GM06990 (cell line): ENCODE measurements around the gene NCKAP5L.

ENCODE experiments used
- DNase-seq: peaks from one replicate; pipeline ENCODE4 v3.0.0-alpha.2; 2011; ENCODE audit not compliant: insufficient read length; ENCODE audit errors: extremely low read depth
- H3K27me3 ChIP-seq: replicated peaks from 2 replicates; pipeline ENCODE4 v1.6.0; 2011; ENCODE audit warnings: low read length; ENCODE audit not compliant: control insufficient read depth, insufficient read depth
- H3K36me3 ChIP-seq: 2 replicates; pipeline ENCODE4 v1.5.1; 2011; ENCODE audit warnings: low read length; ENCODE audit not compliant: control insufficient read depth, insufficient read depth
- H3K4me3 ChIP-seq: replicated peaks from 2 replicates; pipeline ENCODE4 v1.5.1; 2011; ENCODE audit warnings: low read depth, mild to moderate bottlenecking, control low read depth, low read length
- CTCF ChIP-seq: IDR thresholded peaks from 2 replicates; pipeline ENCODE4 v1.5.1; 2011; ENCODE audit warnings: low read length, control low read depth, mild to moderate bottlenecking, inconsistent platforms; ENCODE audit not compliant: insufficient read depth, poor library complexity, severe bottlenecking

Gene NCKAP5L

GRCh38 chr12:49854976-49855375 lies 26.8 kb upstream of the NCKAP5L start:
- Histone ChIP-seq H3K4me3 (no peak overlapping the region), H3K27me3 (no peaks in the 10 kb centered on the region), H3K36me3 (no peaks in the 10 kb centered on the region)
- no peak for TF ChIP-seq CTCF
- no peak for DNase-seq

- TF ChIP-seq CTCF, result no peak
- no peak for DNase-seq
- Histone ChIP-seq H3K27me3 (no peaks in the 10 kb centered on the region), H3K4me3 (no peak overlapping the region), H3K36me3 (no peaks in the 10 kb centered on the region)
Measured at GRCh38 chr12:49853671-49854070, 25.5 kb upstream of the NCKAP5L start.

- Histone ChIP-seq H3K36me3 (no peaks in the 10 kb centered on the region), H3K27me3 (no peaks in the 10 kb centered on the region), H3K4me3 (no peak overlapping the region)
- no peak for DNase-seq
- no peak for TF ChIP-seq CTCF
Measured at GRCh38 chr12:49847161-49847560, 18.9 kb upstream of the NCKAP5L start.

GRCh38 chr12:49846032-49846431 lies 17.8 kb upstream of the NCKAP5L start:
- Histone ChIP-seq H3K4me3 (no peak overlapping the region), H3K27me3 (no peaks in the 10 kb centered on the region), H3K36me3 (no peaks in the 10 kb centered on the region)
- TF ChIP-seq CTCF, result no peak
- DNase-seq, result no peak

GRCh38 chr12:49843876-49844437 lies 15.7 kb upstream of the NCKAP5L start:
- no peaks in the 10 kb centered on the region for H3K27me3 ChIP-seq
- H3K4me3 ChIP-seq, result no peak overlapping the region
- no peak for DNase-seq
- no peak for TF ChIP-seq CTCF
- H3K36me3 ChIP-seq, result no peaks in the 10 kb centered on the region

GRCh38 chr12:49843411-49843810 lies 15.2 kb upstream of the NCKAP5L start:
- no peak for DNase-seq
- TF ChIP-seq CTCF, result no peak
- H3K4me3 ChIP-seq, result peak overlapping the region; percentile 89
- H3K27me3 ChIP-seq, result no peaks in the 10 kb centered on the region
- H3K36me3 ChIP-seq, result peaks cover under 1% of the 10 kb centered on the region; the same call in 1 of the 2 replicates
